Spleen (tissue), 7 donors: ENCODE measurements around the gene TMEM72.

Experiments used
- CTCF ChIP-seq, 11 experiments: fragments of 200-600 bp in 7 of 11; fragments of 450-650 bp in 4 of 11; sonication (generic) in 4 of 11; IDR thresholded peaks in 8 of 11; conservative IDR thresholded peaks in 3 of 11; 1 replicate in 7 of 11; 2 replicates in 4 of 11; pipeline versions ENCODE4 v1.4.0 to v1.8.0; 2016 to 2021; ENCODE audit warnings: antibody characterized with exemption in 11 of 11, inconsistent platforms in 4 of 11, mild to moderate bottlenecking in 1 of 11
- POLR2A ChIP-seq, 3 donors: fragments of 450-650 bp; IDR thresholded peaks; one replicate each; pipeline ENCODE4 v1.5.1; 2017; ENCODE audit warnings: antibody characterized with exemption in 3 of 3, mild to moderate bottlenecking in 1 of 3
- donor health status: DM: no; HTN: no; CAD: no; lungs with moderate emphysema.
- donor health status: DM: no; HTN: no; CAD: no.
- donor health status: DM: no; HTN: no; CAD: no.

- TF ChIP-seq CTCF (IDR thresholded peaks at IDR 0.05 in 8 of 11, conservative IDR thresholded peaks at IDR 0.05 in 3 of 11) (no peak), POLR2A (IDR thresholded peaks at IDR 0.05) (no peak)
Observed at GRCh38 chr10:44952779-44953231, 41.7 kb downstream of the TMEM72 start.
